LNCaP clone FGC (cell line): ENCODE data around the gene MLLT3.

Experiments
- DNase-seq: peaks from one replicate; pipeline ENCODE4 v3.0.0-alpha.2; 2011; ENCODE audit warnings: low read depth
- H3K4me3 ChIP-seq: 2 replicates; pipeline ENCODE4 v1.5.1; 2011; ENCODE audit warnings: mild to moderate bottlenecking, low read depth, low read length, control low read depth
- TF ChIP-seq, protein P1 (sequence below): IDR thresholded peaks from 2 replicates; pipeline ENCODE4 v1.5.1; 2012; ENCODE audit warnings: mild to moderate bottlenecking; ENCODE audit not compliant: control insufficient read depth, insufficient read depth; ENCODE audit errors: extremely low read depth

MLLT3 gene

DNA sequence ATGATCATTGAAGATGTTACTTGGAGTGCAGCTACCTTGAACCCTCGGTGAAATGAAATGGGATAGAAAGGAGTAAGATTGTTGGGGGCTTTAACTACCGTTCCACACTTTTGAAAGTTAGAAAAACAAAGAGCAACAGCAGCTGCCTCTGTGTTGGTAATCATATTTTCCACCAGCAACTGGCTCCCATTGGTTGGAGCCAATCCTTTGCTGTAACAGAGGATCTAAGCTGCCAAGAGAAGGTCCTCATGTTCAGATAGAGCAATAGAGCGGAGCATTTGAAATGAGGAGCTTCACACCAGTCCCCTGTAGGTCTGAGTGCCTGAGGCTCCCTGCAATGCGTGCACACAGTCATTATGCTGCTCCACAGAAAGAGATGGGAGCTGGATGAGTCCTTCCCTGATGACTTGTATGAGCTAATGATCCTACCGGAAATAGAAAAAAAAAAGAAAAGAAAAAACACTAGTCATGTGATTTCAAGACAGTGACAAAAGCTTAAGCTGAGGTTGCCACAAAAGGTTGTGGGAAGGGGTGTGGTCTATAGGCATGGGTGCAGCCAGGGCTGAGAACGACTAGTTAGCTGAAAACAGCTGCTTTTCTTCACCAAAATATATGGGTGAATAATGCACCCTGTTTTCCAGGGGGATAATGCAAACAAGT lies 300.7 kb downstream of the MLLT3 start:
- DNase-seq, result no peak
- TF ChIP-seq, protein P1, sequence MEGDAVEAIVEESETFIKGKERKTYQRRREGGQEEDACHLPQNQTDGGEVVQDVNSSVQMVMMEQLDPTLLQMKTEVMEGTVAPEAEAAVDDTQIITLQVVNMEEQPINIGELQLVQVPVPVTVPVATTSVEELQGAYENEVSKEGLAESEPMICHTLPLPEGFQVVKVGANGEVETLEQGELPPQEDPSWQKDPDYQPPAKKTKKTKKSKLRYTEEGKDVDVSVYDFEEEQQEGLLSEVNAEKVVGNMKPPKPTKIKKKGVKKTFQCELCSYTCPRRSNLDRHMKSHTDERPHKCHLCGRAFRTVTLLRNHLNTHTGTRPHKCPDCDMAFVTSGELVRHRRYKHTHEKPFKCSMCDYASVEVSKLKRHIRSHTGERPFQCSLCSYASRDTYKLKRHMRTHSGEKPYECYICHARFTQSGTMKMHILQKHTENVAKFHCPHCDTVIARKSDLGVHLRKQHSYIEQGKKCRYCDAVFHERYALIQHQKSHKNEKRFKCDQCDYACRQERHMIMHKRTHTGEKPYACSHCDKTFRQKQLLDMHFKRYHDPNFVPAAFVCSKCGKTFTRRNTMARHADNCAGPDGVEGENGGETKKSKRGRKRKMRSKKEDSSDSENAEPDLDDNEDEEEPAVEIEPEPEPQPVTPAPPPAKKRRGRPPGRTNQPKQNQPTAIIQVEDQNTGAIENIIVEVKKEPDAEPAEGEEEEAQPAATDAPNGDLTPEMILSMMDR, result no peak
- no peak overlapping the region for H3K4me3 ChIP-seq

DNA sequence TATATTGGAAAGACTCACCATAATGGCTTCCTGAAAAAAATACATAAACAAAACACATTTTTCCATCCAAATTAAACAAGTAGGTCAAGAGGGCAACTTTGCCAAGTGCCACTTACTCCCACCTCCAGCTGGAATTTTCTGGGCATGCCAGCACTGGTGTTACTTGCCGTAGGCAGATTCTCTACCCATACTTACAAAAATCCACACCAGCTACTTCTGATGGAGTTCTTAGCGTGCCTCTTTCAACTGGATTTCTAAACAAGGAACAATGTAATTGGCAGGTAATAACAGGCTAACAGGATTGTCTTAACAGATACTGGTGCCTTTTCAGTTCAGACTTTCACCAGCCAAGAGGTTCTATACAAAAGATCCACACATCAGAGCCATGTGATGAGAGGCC lies 301.4 kb downstream of the MLLT3 start:
- no peak for DNase-seq
- no peak overlapping the region for H3K4me3 ChIP-seq
- TF ChIP-seq, protein P1, result no peak

DNA sequence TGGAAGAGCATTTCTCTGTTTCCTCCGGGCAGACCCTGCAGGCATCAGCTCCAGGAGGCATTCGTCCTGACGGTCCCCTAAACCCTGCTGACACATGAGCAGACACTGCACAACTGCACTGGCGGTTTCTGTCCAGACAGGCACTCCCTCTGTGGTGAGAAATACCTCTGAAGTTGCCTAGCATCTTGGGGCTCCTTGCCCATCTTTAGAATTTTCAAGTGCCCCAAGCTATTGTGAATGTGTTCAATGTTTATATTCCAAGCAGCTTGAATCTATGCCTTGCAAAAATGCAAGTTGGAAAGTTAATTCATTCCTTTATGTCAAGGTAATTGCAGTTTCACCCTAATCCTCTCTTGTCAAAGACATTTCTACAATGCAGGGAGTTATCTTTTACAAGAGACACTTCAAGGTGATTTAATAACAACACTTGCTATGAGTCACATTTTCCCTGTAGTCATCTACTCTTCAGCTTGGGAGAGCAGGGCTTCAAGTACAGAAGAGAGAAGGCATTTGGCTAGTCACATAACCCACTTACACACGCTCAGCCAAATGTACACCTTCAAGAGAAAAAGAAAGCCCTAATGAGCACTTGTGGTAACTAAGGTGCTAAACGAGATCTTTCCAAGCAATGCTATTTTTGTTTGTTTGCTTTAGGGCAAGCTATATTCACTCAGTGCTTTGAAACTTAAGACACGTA lies 302.5 kb downstream of the MLLT3 start:
- H3K4me3 ChIP-seq, result no peak overlapping the region
- no peak for DNase-seq
- TF ChIP-seq, protein P1, result no peak

DNA sequence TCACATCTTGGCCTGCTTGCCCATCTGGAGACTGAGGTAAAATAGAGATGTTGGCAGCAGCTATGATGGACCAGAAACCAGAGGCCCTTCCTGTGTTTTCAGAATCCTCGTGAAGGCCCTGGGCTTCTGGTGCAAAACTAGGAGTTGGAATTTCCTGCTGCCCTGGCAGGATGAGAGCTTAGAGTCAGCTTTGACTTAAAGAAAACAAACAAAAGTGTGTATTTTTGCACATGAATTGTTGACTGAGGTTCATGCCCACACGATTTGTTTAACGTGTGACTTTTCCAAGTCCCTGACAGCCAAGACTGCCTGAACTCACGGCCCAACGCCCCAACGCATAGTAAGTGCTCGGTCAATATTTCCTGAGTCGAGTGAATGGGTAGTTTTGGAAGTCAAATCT lies 303.1 kb downstream of the MLLT3 start:
- TF ChIP-seq, protein P1, result no peak
- DNase-seq, result no peak
- H3K4me3 ChIP-seq, result no peak overlapping the region

DNA sequence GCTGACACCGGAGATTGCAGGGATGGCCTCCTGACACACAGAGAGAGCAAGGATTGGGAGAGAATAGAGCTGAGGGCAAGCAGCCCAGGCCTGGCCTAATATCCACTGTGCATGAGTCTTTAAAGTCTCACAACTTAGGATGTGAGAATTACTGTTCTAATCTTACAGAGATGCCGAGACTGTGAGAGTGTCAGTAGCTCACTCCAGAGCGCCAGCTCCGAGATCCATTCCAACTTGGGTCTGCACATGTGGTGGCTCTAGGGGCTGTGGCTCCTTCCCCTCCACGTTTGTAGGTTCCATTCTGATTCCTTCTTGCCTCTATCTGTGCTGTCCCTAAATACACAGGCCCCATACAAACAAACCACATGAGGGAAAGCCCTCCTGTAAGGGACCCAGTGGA lies 304.6 kb downstream of the MLLT3 start:
- H3K4me3 ChIP-seq, result no peak overlapping the region
- TF ChIP-seq, protein P1, result no peak
- DNase-seq, result no peak

DNA sequence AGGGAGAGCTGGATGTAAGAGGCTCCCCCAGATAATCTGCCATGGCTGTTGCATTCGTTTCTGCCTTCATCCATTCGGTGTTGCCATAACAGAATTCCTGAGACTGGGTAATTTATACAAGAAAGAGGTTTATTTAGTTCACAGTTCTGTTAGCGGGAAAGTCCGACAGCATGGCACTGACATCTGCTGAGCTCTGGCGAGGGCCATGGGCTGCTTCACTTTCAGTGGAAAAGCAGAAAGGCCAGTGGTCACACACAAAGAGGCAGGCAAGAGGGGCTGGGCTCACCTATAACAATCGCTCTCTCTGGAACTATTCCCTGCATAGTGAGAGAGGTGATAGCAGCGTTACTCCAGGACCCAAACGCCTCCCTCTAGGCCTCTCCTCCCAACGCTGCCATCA lies 305.9 kb downstream of the MLLT3 start:
- TF ChIP-seq, protein P1, result no peak
- H3K4me3 ChIP-seq, result no peak overlapping the region
- DNase-seq, result no peak
